ENCODE measurements around the gene BRMS1L.
"Not testable (repeated sequence)": the region's sequence is repeated elsewhere in the genome, so short reads cannot be mapped to it uniquely, and the experiment has no call there.

BRMS1L gene

DNA sequence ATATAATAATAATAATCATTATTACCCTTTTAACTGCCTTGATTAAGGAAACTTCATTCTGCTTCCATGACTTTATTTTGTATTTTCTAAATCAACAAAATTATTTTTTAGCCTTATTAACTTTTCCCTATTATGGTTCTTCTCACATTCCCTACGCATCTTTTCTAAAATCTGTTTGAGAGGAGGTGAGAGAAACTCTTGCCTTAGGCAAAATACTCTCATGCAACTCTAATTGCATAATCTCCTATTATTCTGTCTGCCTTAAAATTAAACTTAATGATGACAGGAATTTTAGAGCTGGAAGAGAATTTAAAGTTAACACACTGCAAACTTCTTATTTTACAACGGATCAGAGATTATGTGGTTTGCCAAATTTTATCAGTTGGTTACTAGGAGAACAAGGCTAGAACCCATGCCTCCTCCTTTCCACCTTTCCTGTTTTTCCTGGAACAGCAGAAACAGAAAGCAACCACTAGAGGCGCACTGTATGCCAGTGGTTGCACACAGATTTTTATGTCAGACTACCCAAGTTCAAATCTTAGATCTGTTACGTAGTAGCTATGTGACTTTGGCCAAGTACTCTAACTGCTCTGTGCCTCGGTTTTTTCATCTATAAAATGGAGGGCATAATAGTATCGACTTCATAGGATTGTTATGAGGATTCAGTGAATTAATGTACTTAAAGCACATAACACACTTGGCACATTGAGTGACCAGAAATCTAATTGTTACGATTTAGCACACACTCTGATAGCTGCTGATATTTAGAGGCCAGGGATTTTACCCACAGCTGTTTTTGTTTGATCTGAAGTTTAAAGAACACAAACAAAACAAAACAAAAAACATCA lies 4.3 kb upstream of the BRMS1L start:
- DNase-seq (ENCODE audit: low read depth in 2 of 2): no peak

DNA sequence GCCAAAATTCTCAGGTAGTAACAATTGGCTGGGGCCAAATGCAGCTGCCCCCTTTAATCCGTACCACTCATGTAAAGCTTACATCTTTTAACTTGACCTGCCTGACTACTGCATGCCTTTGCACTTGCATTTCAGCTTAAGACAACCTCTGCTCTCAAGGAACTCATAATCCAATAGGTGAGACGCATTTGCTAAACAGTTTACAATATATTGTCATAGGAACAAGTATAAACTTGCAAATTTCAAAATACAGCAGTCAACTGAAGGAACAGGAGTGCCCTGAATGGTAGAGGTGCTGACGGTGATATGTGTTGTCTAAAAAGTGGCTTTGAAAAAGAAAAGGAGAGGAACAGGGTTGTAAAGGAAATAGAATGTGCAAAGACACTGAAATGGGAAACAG lies 3.6 kb upstream of the BRMS1L start:
- DNase-seq (ENCODE audit: low read depth in 2 of 2): no peak

DNA sequence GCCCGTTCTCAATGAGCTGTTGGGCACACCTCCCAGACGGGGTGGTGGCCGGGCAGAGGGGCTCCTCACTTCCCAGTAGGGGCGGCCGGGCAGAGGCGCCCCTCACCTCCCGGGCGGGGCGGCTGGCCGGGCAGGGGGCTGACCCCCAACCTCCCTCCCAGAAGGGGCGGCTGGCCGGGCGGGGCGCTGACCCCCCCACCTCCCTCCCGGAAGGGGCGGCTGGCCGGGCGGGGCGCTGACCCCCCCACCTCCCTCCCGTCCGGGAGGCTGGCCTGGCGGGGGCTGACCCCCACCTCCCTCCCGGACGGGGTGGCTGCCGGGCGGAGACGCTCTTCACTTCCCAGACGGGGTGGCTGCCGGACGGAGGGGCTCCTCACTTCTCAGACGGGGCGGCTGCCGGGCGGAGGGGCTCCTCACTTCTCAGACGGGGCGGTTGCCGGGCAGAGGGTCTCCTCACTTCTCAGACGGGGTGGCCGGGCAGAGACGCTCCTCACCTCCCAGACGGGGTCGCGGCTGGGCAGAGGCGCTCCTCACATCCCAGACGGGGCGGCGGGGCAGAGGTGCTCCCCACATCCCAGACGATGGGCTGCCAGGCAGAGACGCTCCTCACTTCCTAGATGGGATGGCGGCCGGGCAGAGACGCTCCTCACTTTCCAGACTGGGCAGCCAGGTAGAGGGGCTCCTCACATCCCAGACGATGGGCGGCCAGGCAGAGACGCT lies 1.5 kb upstream of the BRMS1L start:
- DNase-seq (ENCODE audit: low read depth in 2 of 2): not testable (repeated sequence)

DNA sequence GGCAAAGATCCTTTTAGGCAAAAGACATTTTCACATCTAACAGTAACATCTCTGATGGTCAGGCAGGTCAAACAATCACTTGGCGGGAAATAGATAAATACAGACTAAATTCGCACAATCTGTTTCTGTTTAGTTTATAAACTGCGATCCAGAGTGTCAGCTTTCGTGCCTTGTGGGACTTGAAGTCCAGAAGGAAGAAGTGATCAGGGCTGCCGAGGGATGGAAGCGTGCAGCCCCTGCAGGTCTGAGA lies 245 bp upstream of the BRMS1L start:
- no peak for DNase-seq (ENCODE audit: low read depth in 2 of 2)

DNA sequence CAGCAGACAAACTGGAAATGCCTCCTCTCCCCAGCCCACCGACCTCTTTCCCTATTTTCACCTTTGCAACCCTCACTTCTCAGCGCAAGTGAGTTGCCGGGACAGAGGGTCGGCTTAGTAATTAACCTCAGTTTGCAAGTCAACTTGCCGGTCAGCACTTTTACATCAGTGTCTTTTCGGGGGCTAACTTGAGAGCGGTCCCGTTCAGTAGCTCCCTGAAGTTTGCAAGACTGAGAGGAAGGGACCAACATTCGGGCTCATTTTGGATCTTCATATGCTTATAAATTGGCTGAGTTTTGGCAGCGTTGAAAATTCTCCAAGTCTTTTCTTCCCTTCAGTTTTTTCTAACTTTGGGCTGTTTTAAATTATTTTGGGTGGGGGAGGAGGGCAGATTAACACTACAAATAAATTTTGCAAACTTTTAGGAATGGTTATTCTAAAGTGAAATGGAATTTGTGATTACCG lies 846 bp downstream of the BRMS1L start:
- no peak for DNase-seq (ENCODE audit: low read depth in 2 of 2)

GRCh38 chr14:35827678-35828472 lies 1.7 kb downstream of the BRMS1L start:
- DNase-seq (ENCODE audit: low read depth in 2 of 2): no peak

- DNase-seq (ENCODE audit: low read depth in 2 of 2): no peak
These were observed 3.3 kb downstream of the BRMS1L start for GRCh38 chr14:35829449-35829848.

DNA sequence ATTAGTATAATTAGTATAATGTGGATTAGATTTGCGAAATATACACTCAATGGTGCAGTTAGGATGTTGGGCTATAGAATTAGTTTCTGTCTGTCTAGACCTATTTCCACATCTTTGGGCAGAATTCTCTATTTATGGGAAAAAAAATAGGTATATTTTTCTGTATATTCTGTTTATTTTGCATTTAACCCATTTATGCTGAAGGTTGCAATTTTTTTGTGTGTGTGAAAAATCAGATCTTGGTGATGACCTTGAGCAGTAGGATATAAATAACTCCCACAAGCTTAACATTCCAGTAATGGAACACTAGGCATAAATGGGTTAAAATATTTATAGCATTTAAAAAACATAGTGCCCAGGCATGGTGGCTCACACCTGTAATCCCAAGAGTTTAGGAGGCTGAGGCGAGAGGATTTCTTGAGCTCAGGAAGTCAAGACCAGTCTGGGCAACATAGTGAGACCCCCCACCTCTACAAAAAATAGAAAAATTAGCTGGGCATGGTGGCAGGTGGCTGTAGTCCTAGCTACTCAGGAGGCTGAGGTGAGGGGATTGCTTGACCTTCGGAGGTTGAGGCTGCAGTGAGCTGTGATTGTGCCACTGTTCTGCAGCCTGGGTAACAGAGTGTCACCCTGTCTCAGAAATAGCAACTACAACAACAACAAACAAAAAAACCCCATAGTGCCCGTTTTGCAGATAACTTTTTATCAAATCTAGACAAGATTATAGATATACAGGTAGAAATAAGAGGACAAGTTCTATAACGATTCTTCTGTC lies 9.3 kb downstream of the BRMS1L start:
- no peak for DNase-seq (ENCODE audit: low read depth in 2 of 2)

GRCh38 chr14:35841704-35842103 lies 15.6 kb downstream of the BRMS1L start:
- not testable (repeated sequence) for DNase-seq (ENCODE audit: low read depth in 2 of 2)

GRCh38 chr14:35842245-35842644 lies 16.1 kb downstream of the BRMS1L start:
- not testable (repeated sequence) for DNase-seq (ENCODE audit: low read depth in 2 of 2)

- DNase-seq (ENCODE audit: low read depth in 2 of 2): no peak
These were observed 18.4 kb downstream of the BRMS1L start for GRCh38 chr14:35844494-35844893.

- DNase-seq (ENCODE audit: low read depth in 2 of 2): no peak
These were observed 21.5 kb downstream of the BRMS1L start for GRCh38 chr14:35847636-35848035.

GRCh38 chr14:35849122-35849521 lies 23.0 kb downstream of the BRMS1L start:
- no peak for DNase-seq (ENCODE audit: low read depth in 2 of 2)

- no peak for DNase-seq (ENCODE audit: low read depth in 2 of 2)
These were observed 25.7 kb downstream of the BRMS1L start for GRCh38 chr14:35851823-35852222.

DNA sequence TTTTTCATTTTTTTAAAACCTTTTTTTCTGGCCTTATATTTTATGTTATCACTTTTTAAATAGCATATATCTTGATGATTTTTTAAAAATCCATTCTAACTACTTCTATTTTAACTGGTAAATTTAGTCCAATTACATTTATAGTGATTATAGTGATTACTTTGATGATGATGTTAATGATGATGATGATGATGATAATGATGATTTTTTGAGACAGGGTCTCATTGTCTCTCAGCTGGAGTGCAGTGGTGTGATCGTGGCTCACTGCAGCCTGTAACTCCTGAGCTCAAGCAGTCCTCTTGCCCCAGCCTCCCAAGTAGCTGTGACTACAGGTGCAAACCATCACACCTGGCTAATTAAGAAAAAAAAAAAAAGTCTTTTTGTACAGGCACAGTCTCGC lies 27.1 kb downstream of the BRMS1L start:
- DNase-seq (ENCODE audit: low read depth in 2 of 2): no peak

- no peak for DNase-seq (ENCODE audit: low read depth in 2 of 2)
These were observed 28.6 kb downstream of the BRMS1L start for GRCh38 chr14:35854696-35855270.

DNA sequence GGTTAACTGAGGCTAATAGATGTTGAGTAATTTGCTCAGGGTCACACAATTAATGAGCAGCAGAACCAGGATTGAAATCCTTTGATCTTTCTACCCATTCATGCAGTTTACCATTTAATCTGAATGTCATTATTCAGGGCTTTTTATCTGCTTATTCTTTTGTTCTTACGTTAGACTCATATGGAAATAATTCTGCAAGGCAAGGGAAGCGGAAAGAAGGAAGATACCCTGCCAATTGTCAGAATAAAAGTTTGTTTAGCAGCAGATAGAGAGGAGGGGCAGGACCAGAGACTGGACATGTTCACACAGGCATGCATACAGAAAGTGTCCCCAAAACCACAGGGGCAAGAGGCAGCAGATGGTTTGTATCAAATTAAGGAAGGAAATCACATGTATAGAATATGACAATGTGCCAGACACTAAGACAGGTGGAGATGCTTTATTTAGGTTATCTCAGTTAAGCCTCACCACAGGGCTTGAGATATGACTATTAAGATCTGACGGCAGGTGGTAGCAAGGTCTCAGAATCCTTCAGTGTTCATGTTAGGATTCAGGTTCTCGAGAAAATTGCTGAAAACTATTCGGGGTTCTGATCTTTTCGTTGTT lies 29.8 kb downstream of the BRMS1L start:
- DNase-seq (ENCODE audit: low read depth in 2 of 2): no peak

DNA sequence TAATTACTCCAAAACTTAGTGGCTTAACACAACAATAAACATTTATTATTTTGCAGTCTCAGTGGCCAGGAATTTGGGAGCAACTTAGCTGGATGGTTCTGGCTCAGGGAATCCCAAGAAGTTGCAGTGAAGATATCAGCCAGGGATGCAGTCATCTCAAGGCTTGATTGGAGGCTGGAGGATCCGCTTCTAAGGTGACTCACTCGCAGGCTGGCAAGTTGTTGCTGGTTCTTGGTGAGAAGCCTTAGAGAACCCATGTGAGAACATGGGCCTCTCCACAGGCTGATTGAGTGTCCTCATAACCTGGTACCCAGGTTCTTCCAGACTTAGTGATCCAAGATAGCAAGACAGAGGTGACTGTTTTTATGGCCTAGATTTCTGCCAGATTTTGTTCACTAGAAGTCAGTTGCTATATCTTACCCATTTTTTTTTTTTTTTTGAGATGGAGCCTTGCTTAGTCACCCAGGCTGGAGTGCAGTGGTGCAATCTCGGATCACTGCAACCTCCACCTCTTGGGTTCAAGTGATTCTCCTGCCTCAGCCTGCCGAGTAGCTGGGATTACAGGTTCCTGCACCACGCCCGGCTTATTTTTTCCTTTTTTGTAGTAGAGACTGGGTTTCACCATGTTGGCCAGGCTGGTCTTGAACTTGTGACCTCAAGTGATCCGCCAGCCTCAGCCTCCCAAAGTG lies 32.5 kb downstream of the BRMS1L start:
- no peak for DNase-seq (ENCODE audit: low read depth in 2 of 2)

DNA sequence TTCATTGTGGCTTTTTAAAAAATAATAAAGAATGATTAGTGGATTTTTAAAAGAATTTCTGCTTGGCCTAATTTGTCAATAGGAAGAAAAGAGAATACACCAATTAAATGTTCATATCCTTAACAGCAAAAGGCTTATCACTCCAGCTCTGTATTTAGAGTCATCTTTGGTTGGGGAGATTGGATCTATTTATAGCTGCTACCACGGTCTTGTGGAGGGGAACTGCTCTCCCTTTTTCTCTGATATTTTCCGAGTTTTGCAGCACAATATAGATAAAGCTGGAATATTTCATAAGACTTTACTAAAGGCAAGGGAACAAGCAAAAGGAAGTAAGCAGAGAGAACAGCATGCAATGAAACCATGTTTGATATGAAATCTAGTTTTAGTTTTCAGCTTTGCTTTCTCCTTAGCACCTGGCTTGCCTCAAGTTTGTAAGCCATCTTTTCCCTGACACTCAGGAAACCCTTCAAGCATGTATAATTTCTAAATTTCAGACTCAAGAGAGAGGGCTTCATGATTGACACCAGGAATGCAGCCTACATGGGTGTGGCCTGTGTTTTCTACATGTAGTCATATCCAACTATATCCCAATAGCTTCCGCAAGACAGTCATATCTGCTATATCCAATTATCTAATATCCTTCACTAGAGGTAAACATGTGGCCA lies 35.2 kb downstream of the BRMS1L start:
- no peak for DNase-seq (ENCODE audit: low read depth in 2 of 2)

Data from stimulated activated CD4-positive, alpha-beta T cell treated with anti-CD3 and anti-CD28 coated beads, Interleukin-4, amount 100 ng/mL, for 48 hours (primary cell).